NOMO-1 treated with dmso at 0.1 percent for 144 hours (cell line): ENCODE results near the gene DGCR2.

Experiments
- DNase-seq: peaks from one replicate; lab custom pipeline; 2025; ENCODE audit not compliant: unreplicated experiment; lab: John Stamatoyannopoulos, UW

DGCR2 gene

DNA sequence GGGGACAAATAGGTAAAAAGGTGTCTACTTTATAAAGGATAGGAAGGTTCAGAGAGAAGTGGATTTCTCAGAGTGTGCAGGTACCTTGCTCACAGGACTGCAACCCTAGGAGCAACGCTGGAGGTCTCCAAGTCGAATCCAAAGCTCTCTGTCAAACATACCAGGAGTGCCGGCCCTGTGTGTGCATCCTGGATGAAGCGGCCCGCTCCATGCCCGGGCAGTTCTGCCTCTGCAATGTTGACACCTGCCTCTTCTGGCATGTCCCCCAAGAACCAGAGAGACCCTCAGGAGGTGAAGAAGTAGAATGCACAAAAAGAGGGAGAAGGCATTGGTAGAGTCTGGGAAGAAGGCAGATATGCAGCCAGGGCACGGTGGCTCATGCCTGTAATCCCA, 5.8 kb upstream of the DGCR2 start:
- DNase-seq, result no peak

DNA sequence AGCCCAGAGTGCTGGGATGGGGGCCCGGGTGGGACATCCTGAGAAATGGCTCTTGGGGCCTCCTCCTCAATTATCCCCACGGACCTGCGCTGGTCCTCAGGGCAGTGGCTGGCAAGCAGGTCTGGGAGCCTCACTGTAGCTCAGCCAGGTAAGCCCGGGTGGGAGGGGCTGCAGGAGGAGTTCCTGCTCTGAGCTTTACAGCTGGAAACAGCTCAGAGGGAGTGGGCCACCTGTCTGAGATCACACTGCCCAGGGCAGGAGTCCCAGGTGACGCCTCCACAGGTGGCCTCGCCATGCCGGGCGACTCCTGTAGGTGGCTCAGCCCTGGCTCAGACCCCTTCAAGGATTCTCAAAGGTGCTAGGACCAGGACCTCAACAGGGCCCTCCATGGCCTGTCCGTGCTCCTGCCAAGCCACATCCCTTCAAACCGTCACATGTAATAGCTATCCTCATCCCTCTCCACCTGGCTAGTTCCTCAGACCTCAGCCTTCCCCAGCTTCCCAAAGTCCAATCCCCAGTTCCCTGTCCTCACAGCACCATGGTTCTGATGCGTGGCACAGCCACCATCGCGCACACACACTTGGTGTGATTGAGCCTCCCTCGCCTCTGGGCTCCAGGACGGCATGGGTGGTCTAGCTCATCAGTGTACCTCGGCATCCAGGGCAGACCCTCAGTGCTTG, 5.3 kb upstream of the DGCR2 start:
- DNase-seq, result no peak

DNA sequence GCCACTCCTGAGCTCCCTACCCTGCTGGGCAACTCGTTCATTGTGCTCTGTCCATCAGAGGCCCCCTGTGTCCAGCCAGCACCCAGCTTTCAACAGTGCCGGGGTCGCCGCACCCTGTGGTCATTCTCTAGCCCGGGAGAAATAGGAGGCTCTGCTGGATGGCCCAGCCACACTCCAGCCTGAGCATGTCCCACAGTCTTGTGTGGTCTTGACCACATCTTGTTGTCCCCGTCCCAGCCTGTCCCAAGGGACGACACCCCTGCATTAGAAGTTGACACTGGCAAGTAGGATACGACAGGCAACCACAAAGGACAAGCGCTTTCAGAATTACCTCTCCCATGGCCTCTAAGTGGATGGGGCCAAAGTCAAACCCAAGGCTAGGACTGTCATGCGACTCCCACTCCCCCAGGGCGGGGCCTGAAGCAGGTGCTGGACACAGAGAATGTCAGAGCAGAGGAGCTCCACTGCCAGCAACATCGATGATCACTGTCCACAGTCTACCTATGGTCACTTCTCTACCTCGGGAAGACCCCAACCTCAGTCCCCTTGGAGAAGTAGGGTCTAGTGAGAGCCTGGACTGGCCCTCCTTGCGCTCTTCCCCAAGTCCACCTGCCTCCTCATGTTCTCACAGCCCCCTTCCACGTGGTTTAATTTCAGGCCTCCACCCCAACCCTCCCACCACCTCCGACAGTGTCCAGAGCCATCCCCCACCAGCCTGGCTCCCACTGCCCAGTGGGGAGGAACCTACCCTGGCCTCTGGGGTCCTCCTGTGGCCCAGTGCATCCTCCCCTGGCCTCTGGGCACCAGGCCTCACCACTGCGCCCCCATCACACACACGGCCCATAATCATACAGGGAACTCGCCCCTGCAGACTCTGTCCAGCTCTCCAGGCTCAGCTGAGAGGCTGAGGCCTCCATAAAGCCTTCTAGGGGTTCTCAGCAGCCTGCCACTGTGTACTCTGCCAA, 4.4 kb upstream of the DGCR2 start:
- DNase-seq, result no peak

- no peak for DNase-seq
Measured at GRCh38 chr22:19125474-19126308, 3.5 kb upstream of the DGCR2 start.

DNA sequence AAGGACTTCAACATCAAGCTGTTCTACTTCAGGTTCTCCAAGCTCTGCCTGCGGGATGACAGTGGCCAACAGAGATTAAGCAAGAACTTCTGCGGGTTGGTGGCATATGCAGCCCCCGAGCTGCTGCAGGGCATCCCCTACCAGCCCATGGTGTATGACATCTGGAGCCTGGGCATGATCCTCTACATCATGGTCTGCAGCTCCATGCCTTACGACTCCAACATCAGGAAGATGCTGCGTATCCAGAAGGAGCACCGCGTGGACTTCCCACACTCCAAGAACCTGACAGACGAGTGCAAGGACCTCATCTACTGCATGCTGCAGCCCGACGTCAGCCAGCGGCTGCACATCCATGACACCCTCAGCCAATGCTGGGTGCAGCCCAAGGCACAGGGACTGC, 2.8 kb upstream of the DGCR2 start:
- DNase-seq, result no peak

- no peak for DNase-seq
Measured at GRCh38 chr22:19124377-19124776, 2.2 kb upstream of the DGCR2 start.

DNA sequence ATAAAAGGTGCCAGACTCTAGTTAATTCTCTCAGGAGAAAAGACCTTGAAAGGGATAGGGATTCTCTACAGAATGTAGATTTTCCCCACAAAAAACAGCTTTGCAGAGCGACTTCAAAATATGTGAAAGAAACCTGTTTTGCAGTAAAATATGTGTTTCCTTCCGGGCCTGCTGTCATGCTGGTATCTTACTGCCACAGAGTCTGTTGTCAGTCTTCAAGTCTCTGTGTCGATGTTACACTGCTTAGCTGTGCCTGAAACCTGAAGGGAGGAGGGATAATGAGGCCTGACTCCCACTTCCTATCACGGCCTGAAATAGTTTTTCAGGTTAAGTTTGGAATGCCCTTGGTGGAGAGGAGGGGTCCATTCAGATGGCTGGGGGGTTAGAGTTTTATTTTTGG, 1.7 kb upstream of the DGCR2 start:
- DNase-seq, result no peak

GRCh38 chr22:19122752-19123492, 710 bp upstream of the DGCR2 start:
- no peak for DNase-seq

DNA sequence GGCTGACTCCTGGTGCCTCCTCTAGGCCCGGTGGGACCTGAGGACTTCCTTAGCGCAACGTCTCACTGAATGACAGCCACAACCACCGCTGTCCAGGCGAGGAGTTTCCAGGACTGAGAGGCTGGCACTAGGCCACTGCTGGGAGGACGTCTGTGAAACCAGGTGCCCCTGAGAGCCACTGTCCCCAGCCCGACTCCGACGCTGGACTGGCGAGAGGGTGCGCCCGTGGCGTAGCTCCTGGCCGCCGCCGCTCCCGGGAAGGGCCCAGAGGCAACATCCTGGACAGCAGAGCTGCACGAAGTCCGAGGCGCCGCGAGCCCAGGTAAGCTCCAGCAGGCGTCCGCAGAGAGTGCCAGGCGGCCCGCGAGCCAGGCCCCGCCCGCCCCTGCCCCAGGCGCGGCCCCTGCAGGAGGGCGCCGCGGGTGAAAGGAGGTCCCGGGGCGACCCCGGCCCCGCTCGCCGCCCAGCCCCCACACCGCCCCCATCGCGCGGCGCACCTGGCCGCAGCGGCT, 525 bp downstream of the DGCR2 start:
- DNase-seq, result peak; percentile 43

GRCh38 chr22:19120829-19121630, 1.2 kb downstream of the DGCR2 start:
- DNase-seq, result no peak

DNA sequence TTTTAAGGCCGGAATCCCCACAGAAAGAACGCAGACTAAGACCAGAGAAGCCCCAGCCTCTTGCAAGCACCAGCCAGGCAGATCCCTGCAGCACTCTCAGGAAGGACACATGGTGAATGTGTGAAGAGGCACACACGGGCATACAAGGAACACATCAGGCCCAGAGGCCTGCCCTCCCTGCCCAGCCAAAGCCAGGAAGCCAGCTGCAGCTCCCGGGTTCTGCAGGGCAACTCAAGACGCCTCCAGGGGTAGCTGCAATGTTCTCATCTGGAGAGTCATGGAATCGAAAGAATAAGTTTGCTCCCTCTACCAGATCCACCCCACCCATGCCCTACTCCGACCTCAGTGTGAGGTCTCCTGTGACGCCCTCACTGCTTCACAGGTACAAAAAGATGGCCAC, 2.3 kb downstream of the DGCR2 start:
- no peak for DNase-seq

- no peak for DNase-seq
Measured at GRCh38 chr22:19118329-19118880, 3.8 kb downstream of the DGCR2 start.

DNA sequence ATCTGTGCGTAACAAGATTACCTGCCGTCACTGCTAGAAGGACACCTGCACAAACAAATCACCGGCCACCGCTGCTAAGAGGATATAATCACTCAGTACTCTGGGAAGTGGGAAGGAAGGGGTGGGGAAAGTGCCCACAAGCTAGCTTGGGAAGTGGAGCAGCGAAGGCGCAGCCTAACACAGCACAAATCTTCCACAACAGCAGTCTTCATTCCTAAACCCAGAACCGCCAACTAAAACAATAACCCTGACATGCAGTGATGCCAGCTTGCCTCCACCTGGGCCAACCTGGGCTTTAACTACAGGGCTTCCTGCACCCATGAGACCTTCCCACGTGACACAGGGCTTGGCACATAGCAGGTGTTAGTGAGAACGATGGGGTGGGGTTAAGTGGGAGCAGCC, 5.1 kb downstream of the DGCR2 start:
- no peak for DNase-seq

DNA sequence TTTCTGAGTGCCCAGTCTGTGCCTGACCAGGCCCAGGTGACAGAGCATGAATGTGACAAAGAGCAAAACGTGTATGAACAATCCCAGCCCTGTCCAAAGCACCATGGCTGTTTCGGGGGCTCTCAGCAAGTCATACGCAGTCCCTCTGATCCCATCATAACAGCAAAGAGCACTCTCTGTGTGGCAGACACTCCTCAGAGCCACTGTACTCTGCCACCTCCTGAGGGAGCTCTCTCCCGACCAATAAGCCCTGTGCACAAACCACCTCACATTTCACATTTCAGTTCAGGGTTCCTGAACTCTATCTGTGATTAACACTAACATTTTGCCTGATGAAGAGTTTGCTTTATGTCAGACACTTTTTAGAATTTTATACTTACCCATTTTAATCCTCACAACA, 6.6 kb downstream of the DGCR2 start:
- DNase-seq, result no peak

- no peak for DNase-seq
Measured at GRCh38 chr22:19114984-19115552, 7.1 kb downstream of the DGCR2 start.

- no peak for DNase-seq
Measured at GRCh38 chr22:19113429-19113828, 8.8 kb downstream of the DGCR2 start.

DNA sequence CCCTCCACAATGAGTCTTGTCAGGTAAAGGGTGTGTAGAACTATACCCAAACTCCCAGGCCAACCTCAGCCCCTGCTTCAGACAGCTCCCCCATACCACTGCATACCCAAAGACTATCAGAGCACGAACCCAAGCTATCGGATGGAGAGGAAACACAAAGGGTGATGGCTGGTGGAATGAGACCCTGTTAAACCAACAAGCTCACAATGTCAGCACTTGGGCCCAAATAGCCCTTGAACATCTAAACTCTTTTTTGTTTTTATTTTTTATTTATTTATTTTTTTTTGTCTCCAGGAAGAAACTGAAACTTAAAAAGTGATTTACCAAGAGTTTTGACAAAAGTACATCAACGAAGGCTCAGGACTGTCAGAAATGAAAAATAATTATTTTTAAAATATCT, 10.6 kb downstream of the DGCR2 start:
- DNase-seq, result no peak

- DNase-seq, result no peak
Measured at GRCh38 chr22:19111140-19111539, 11.1 kb downstream of the DGCR2 start.

DNA sequence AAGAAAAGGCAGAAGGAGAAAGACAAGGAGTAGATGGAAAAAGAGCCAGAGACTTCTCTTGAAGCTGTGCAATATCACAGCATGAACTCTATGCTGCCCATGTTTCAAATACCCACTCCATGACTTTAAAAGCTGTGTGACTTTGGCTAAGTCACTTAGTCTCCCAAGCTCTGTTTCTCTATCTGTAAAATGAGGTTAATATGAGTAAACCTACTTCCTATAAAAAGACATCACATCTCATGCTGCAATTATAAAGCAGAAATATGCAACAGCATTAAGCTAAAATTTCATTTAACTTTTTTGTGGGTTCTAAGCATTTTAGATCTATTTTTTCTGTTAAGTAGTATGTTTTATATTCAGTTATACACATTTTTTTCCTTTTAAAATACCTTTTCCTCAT, 11.6 kb downstream of the DGCR2 start:
- DNase-seq, result no peak
